ENCODE measurements around the gene TMEM203. TPM values are rescaled to one million over a fixed set of nuclear protein-coding genes. Genes with fewer than 3 reads are reported as not detected.

The TMEM203 gene
- total RNA-seq, 2 experiments from 2014 or later, result 42.9 to 58.2 TPM

DNA sequence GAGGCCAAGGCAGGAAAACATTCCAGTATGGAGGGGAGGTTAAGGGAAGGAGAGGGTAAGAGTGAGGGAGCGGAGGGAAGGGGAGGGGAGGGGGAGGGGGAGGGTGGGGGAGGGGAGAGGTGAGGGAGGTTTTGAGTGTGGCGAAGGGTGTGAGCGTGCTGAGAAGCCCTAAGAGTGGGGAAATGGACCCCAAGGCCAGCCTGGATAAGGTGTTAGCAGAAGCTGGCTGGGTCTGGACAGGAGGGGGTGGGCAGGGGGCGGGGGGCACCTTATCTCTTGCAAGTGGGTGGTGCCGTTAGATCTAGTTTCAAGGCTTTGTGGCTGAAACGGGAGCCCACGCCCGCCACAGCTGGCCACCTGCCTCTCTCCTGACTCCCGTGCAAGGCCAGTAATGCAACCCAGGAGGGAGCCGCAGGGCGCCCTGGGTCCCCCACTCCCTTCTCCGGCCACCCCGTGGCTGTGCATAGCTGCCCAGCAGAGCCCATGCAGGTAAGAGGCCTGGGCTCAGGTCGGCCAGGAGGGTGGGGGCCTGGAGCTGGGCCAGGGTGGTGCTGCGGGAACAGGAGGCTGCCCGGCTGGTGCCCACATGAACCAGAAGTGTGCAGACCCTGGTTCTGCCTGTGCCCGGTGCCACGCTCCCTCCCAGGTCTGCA, 22.5 kb upstream of the TMEM203 start:
- Histone ChIP-seq H3K36me3 (ENCODE audit: insufficient read depth, low read length) (no peaks in the 10 kb centered on the region), H2AFZ (ENCODE audit: low read length) (no peak overlapping the region), H4K20me1 (ENCODE audit: insufficient read depth, low read length) (no peaks in the 10 kb centered on the region), H3K27ac (ENCODE audit: low read depth, low read length, poor library complexity, severe bottlenecking) (no peak overlapping the region), H3K9me3 (ENCODE audit: low read length) (no peaks in the 10 kb centered on the region), H3K4me2 (ENCODE audit: low read length) (no peak overlapping the region), H3K4me1 (ENCODE audit: insufficient read depth, low read length, poor library complexity, severe bottlenecking) (peaks cover 13% of the 10 kb centered on the region), H3K4me3 (ENCODE audit: low read depth, low read length, poor library complexity, severe bottlenecking) (no peak overlapping the region), H3K9me2 (ENCODE audit: insufficient read depth, low read length) (no peaks in the 10 kb centered on the region), H3K79me2 (ENCODE audit: insufficient read depth, low read depth, low read length) (no peaks in the 10 kb centered on the region)
- BruUV-seq (replicated peaks), result no TSS peak
- intact Hi-C loops (cut with micrococcal nuclease; ENCODE audit: unreplicated experiment), result loop anchor here (1.0 to 2.0 kb wide), 4 partner anchors 28 to 182 kb away; partner anchors contain the start of genes NPDC1 and TPRN
- ChIA-PET POLR2A (interaction anchor here (0.6 kb wide), 1 partner anchor 77 kb away, joined by 5 read pairs; no protein-coding TSS in a partner anchor), CTCF (ENCODE audit: unreplicated experiment) (no interaction called here)
- TF ChIP-seq EZH2phosphoT487 (IDR thresholded peaks at IDR 0.05; ENCODE audit: borderline replicate concordance, low read depth, low read length), result no peak
- TF ChIP-seq, protein P1, sequence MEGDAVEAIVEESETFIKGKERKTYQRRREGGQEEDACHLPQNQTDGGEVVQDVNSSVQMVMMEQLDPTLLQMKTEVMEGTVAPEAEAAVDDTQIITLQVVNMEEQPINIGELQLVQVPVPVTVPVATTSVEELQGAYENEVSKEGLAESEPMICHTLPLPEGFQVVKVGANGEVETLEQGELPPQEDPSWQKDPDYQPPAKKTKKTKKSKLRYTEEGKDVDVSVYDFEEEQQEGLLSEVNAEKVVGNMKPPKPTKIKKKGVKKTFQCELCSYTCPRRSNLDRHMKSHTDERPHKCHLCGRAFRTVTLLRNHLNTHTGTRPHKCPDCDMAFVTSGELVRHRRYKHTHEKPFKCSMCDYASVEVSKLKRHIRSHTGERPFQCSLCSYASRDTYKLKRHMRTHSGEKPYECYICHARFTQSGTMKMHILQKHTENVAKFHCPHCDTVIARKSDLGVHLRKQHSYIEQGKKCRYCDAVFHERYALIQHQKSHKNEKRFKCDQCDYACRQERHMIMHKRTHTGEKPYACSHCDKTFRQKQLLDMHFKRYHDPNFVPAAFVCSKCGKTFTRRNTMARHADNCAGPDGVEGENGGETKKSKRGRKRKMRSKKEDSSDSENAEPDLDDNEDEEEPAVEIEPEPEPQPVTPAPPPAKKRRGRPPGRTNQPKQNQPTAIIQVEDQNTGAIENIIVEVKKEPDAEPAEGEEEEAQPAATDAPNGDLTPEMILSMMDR (conservative IDR thresholded peaks at IDR 0.05; ENCODE audit: low read length), result peak; percentile 10; the same call in 1 of the 2 replicates
- DNase-seq (ENCODE audit: low spot score), result no peak

GRCh38 chr9:137227054-137227852, 21.8 kb upstream of the TMEM203 start, which contains the start of gene RNF224:
RNF224 (plus strand) TSS chr9:137227502; CDS start chr9:137228336, 834 bp downstream.
- ChIA-PET CTCF (ENCODE audit: unreplicated experiment) (interaction anchor here (0.6 kb wide), 1 partner anchor 34 kb away, joined by 3 read pairs; no protein-coding TSS in a partner anchor), POLR2A (interaction anchor here (0.6 kb wide), 2 partner anchors 77 to 109 kb away, joined by 5 read pairs; no protein-coding TSS in a partner anchor)
- no peak within 1 kb of the TSS for H3K4me3 ChIP-seq (ENCODE audit: low read depth, low read length, poor library complexity, severe bottlenecking)
- H3K9me2 ChIP-seq (ENCODE audit: insufficient read depth, low read length), result no peaks in the 10 kb centered on the region
- no peaks in the 10 kb centered on the region for H3K9me3 ChIP-seq (ENCODE audit: low read length)
- no peaks in the 10 kb centered on the region for H3K36me3 ChIP-seq (ENCODE audit: insufficient read depth, low read length)
- no peaks in the 10 kb centered on the region for H4K20me1 ChIP-seq (ENCODE audit: insufficient read depth, low read length)
- no peak within 1 kb of the TSS for H3K4me2 ChIP-seq (ENCODE audit: low read length)
- intact Hi-C loops (cut with micrococcal nuclease; ENCODE audit: unreplicated experiment), result loop anchor here (1.0 to 2.0 kb wide), 4 partner anchors 27 to 181 kb away; partner anchors contain the start of genes NPDC1 and TPRN
- no TSS peak for BruUV-seq (replicated peaks)
- H3K4me1 ChIP-seq (ENCODE audit: insufficient read depth, low read length, poor library complexity, severe bottlenecking), result peaks cover 21% of the 10 kb centered on the region
- H3K27ac ChIP-seq (ENCODE audit: low read depth, low read length, poor library complexity, severe bottlenecking), result no peak within 1 kb of the TSS
- no peak within 1 kb of the TSS for H2AFZ ChIP-seq (ENCODE audit: low read length)
- no peaks in the 10 kb centered on the region for H3K79me2 ChIP-seq (ENCODE audit: insufficient read depth, low read depth, low read length)
- peak; percentile 90 for DNase-seq (ENCODE audit: low spot score)
- no peak for TF ChIP-seq EZH2phosphoT487 (IDR thresholded peaks at IDR 0.05; ENCODE audit: borderline replicate concordance, low read depth, low read length)
- TF ChIP-seq, protein P1 (conservative IDR thresholded peaks at IDR 0.05; ENCODE audit: low read length), result peak; percentile 96
